HFF-Myc (cell line): ENCODE data around the gene HPD.
A peak's percentile ranks its signal among the peaks of the same experiment; 100 is the strongest.

Source experiments
- DNase-seq: peaks from one replicate; pipeline ENCODE4 v3.0.0-alpha.2; 2011; ENCODE audit warnings: low read depth; ENCODE audit errors: extremely low read depth
- H3K4me3 ChIP-seq: replicated peaks from 2 replicates; pipeline ENCODE4 v1.5.1; 2011; ENCODE audit warnings: low read depth, mild to moderate bottlenecking, control low read depth, low read length
- CTCF ChIP-seq: IDR thresholded peaks from 2 replicates; pipeline ENCODE4 v1.5.1; 2012; ENCODE audit warnings: mild to moderate bottlenecking, low read depth, low read length, control low read depth; ENCODE audit errors: missing control alignments

The HPD gene

GRCh38 chr12:121801595-121802484 lies 56.8 kb downstream of the HPD start:
- DNase-seq: no peak
- peak overlapping the region; percentile 63 for H3K4me3 ChIP-seq
- no peak for TF ChIP-seq CTCF

- H3K4me3 ChIP-seq: peak overlapping the region; percentile 63
- DNase-seq: no peak
- no peak for TF ChIP-seq CTCF
Measured at GRCh38 chr12:121800694-121801594, 57.7 kb downstream of the HPD start.

- no peak for TF ChIP-seq CTCF
- DNase-seq: no peak
- H3K4me3 ChIP-seq: peak overlapping the region; percentile 63
Measured at GRCh38 chr12:121799842-121800693, 58.6 kb downstream of the HPD start.

- peak overlapping the region; percentile 63 for H3K4me3 ChIP-seq
- no peak for DNase-seq
- no peak for TF ChIP-seq CTCF
Measured at GRCh38 chr12:121799156-121799841, 59.4 kb downstream of the HPD start.

GRCh38 chr12:121798787-121799155 lies 59.9 kb downstream of the HPD start:
- TF ChIP-seq CTCF: no peak
- no peak for DNase-seq
- peak overlapping the region; percentile 63 for H3K4me3 ChIP-seq
